Gastrocnemius medialis (tissue), 4 donors: Measurements from ENCODE around the gene HSFX2. TPM values are rescaled to one million over a fixed set of nuclear protein-coding genes. Genes with fewer than 3 reads are reported as not detected.
"Not testable (repeated sequence)": the region's sequence is repeated elsewhere in the genome, so short reads cannot be mapped to it uniquely, and the experiment has no call there.

ENCODE experiments used
- ATAC-seq, 2 donors: fragments of 150-250 bp; one replicate each; pipeline ENCODE4 v1.9.1; 2016
- DNase-seq, 2 donors: peaks; one replicate each; pipeline ENCODE4 v3.0.0-alpha.2; 2019
- H3K27ac ChIP-seq, 4 donors: fragments of 200-600 bp; sonication (generic); 1 replicate in 1 of 4; 2 replicates in 3 of 4; pipeline ENCODE4 v1.5.1; 2016 to 2018; ENCODE audit warnings: mild to moderate bottlenecking in 2 of 4, moderate library complexity in 1 of 4
- H3K27me3 ChIP-seq, 3 donors: fragments of 200-600 bp; sonication (generic) in 2 of 3; 1 replicate in 1 of 3; 2 replicates in 2 of 3; pipeline versions ENCODE4 v1.5.1 to v1.6.0; 2016 to 2019; ENCODE audit warnings: mild to moderate bottlenecking in 1 of 3, moderate library complexity in 1 of 3
- H3K36me3 ChIP-seq, 2 donors: fragments of 200-600 bp; sonication (generic) in 1 of 2; one replicate each; pipeline ENCODE4 v1.5.1; 2017 to 2018
- H3K4me1 ChIP-seq, 2 donors: fragments of 200-600 bp; sonication (generic) in 1 of 2; one replicate each; pipeline ENCODE4 v1.5.1; 2016 to 2017; ENCODE audit warnings: mild to moderate bottlenecking in 2 of 2
- H3K4me3 ChIP-seq, 4 donors: fragments of 200-600 bp; sonication (generic) in 3 of 4; 1 replicate in 1 of 4; 2 replicates in 3 of 4; pipeline ENCODE4 v1.5.1; 2016 to 2019; ENCODE audit warnings: mild to moderate bottlenecking in 2 of 4
- H3K9me3 ChIP-seq, 3 donors: fragments of 200-600 bp; sonication (generic) in 2 of 3; 1 replicate in 1 of 3; 2 replicates in 2 of 3; pipeline ENCODE4 v1.5.1; 2016 to 2019
- CTCF ChIP-seq, 5 experiments: fragments of 450-650 bp in 3 of 5; fragments of 200-600 bp in 2 of 5; sonication (generic) in 2 of 5; IDR thresholded peaks in 4 of 5; conservative IDR thresholded peaks in 1 of 5; 1 replicate in 4 of 5; 2 replicates in 1 of 5; pipeline ENCODE4 v1.5.1; 2016 to 2019; ENCODE audit warnings: antibody characterized with exemption in 5 of 5, mild to moderate bottlenecking in 3 of 5, moderate library complexity in 3 of 5
- POLR2A ChIP-seq, 2 donors: fragments of 450-650 bp; IDR thresholded peaks; one replicate each; pipeline ENCODE4 v1.6.1; 2017; ENCODE audit warnings: antibody characterized with exemption in 2 of 2, mild to moderate bottlenecking in 2 of 2, moderate library complexity in 2 of 2
- in situ Hi-C, 4 donors: fragments of 200-750 bp; cut with MboI; loops; one replicate each; pipeline versions ENCODE4 v1.15.0 to v1.8.0; 2017; ENCODE audit warnings: low sequenced_read_pairs in 4 of 4
- intact Hi-C: fragments of 100-400 bp; cut with DNase I; formaldehyde crosslinking; loops from one replicate; pipeline ENCODE4 v1.15.1; 2023; ENCODE audit warnings: low total_unique reads
- total RNA-seq, 4 donors: library from RNA; depleted of rRNA; stranded (reverse); fragments of >200 nt; gene quantifications; one replicate each; pipeline versions ENCODE4 v1.1.0 to v1.2.3, GENCODE V29; 2016

HSFX2 gene
- total RNA-seq, 4 donors from 2014 or later: 0.36 to 2.0 (median 0.49) TPM; not detected in 1

GRCh38 chrX:149590993-149591392 lies 4.1 kb downstream of the HSFX2 start:
- DNase-seq, H3K9me3 ChIP-seq, ATAC-seq, intact Hi-C loops, H3K36me3 ChIP-seq, H3K27ac ChIP-seq, H3K27me3 ChIP-seq, H3K4me1 ChIP-seq, H3K4me3 ChIP-seq, in situ Hi-C loops: not testable (repeated sequence)

GRCh38 chrX:149587359-149587758 lies 7.8 kb downstream of the HSFX2 start, which contains the start of gene MAGEA9B:
TSS of gene MAGEA9B (minus strand) at chrX:149587459. CDS start at chrX:149583179, 4,280 bp downstream.
- in situ Hi-C loops, intact Hi-C loops, H3K9me3 ChIP-seq, ATAC-seq, H3K36me3 ChIP-seq, H3K27ac ChIP-seq, H3K4me1 ChIP-seq, H3K4me3 ChIP-seq, H3K27me3 ChIP-seq, DNase-seq: not testable (repeated sequence)

GRCh38 chrX:149585631-149586030 lies 9.5 kb downstream of the HSFX2 start:
- H3K4me1 ChIP-seq, H3K27me3 ChIP-seq, ATAC-seq, intact Hi-C loops, H3K36me3 ChIP-seq, DNase-seq, H3K4me3 ChIP-seq, H3K27ac ChIP-seq, in situ Hi-C loops, H3K9me3 ChIP-seq: not testable (repeated sequence)

GRCh38 chrX:149573456-149573855 lies 21.7 kb downstream of the HSFX2 start:
- ATAC-seq, in situ Hi-C loops, H3K36me3 ChIP-seq: not testable (repeated sequence)

GRCh38 chrX:149572743-149573142 lies 22.4 kb downstream of the HSFX2 start:
- in situ Hi-C loops: no loop called here

More at GRCh38 chrX:149573456-149573855, 21.7 kb downstream of the HSFX2 start:
- DNase-seq, H3K27me3 ChIP-seq, H3K4me3 ChIP-seq, H3K27ac ChIP-seq, H3K9me3 ChIP-seq, H3K4me1 ChIP-seq, intact Hi-C loops: not testable (repeated sequence)

GRCh38 chrX:149571770-149572169 lies 23.3 kb downstream of the HSFX2 start:
- Histone ChIP-seq H3K4me1 (no peaks in the 10 kb centered on the region), H3K27me3 (no peaks in the 10 kb centered on the region), H3K9me3 (no peaks in the 10 kb centered on the region), H3K36me3 (no peaks in the 10 kb centered on the region), H3K27ac (no peak overlapping the region), H3K4me3 (no peak overlapping the region)
- in situ Hi-C loops: no loop called here
- no peak for TF ChIP-seq CTCF (IDR thresholded peaks at IDR 0.05 in 4 of 5, conservative IDR thresholded peaks at IDR 0.05 in 1 of 5)
- TF ChIP-seq POLR2A (IDR thresholded peaks at IDR 0.05): no peak
- ATAC-seq (no peak), DNase-seq (no peak)
- intact Hi-C loops: no loop called here

More at GRCh38 chrX:149572743-149573142, 22.4 kb downstream of the HSFX2 start:
- Histone ChIP-seq H3K27me3 (no peaks in the 10 kb centered on the region), H3K27ac (no peak overlapping the region), H3K4me1 (no peaks in the 10 kb centered on the region), H3K9me3 (no peaks in the 10 kb centered on the region), H3K36me3 (no peaks in the 10 kb centered on the region), H3K4me3 (no peak overlapping the region)
- intact Hi-C loops: no loop called here
- DNase-seq: no peak
- TF ChIP-seq CTCF (IDR thresholded peaks at IDR 0.05 in 4 of 5, conservative IDR thresholded peaks at IDR 0.05 in 1 of 5) (no peak), POLR2A (IDR thresholded peaks at IDR 0.05) (no peak)
- no peak for ATAC-seq

- in situ Hi-C loops (no loop called here), intact Hi-C loops (no loop called here)
- Histone ChIP-seq H3K27ac (no peak overlapping the region), H3K9me3 (no peaks in the 10 kb centered on the region), H3K4me3 (no peak overlapping the region), H3K36me3 (no peaks in the 10 kb centered on the region), H3K4me1 (no peaks in the 10 kb centered on the region), H3K27me3 (no peaks in the 10 kb centered on the region)
- ATAC-seq: no peak
- DNase-seq: no peak
- TF ChIP-seq POLR2A (IDR thresholded peaks at IDR 0.05): no peak
- no peak for TF ChIP-seq CTCF (IDR thresholded peaks at IDR 0.05 in 4 of 5, conservative IDR thresholded peaks at IDR 0.05 in 1 of 5)
Observed at GRCh38 chrX:149570668-149571067, 24.4 kb downstream of the HSFX2 start.
